ENCODE results near the gene HNRNPAB.
"Not testable (repeated sequence)": the region's sequence is repeated elsewhere in the genome, so short reads cannot be mapped to it uniquely, and the experiment has no call there.

Gene HNRNPAB

GRCh38 chr5:178253632-178254031 lies 49.3 kb downstream of the HNRNPAB start:
- not testable (repeated sequence) for H3K9ac ChIP-seq (ENCODE audit: low read length); H3K27ac ChIP-seq (ENCODE audit: low read depth, low read length); H3K36me3 ChIP-seq (ENCODE audit: insufficient read depth, low read length); H3K4me1 ChIP-seq (ENCODE audit: insufficient read depth, low read length); H3K4me3 ChIP-seq (ENCODE audit: low read depth in 1 of 2, low read length in 2 of 2); H3K9me3 ChIP-seq (ENCODE audit: low read length); H3K27me3 ChIP-seq (ENCODE audit: control insufficient read depth in 1 of 2, insufficient read depth in 2 of 2, low read length in 2 of 2)

GRCh38 chr5:178256746-178257145 lies 52.4 kb downstream of the HNRNPAB start:
- H3K27ac ChIP-seq (ENCODE audit: low read depth, low read length): no peak overlapping the region
- H3K4me3 ChIP-seq (ENCODE audit: low read depth in 1 of 2, low read length in 2 of 2): no peak overlapping the region
- H3K36me3 ChIP-seq (ENCODE audit: insufficient read depth, low read length): no peaks in the 10 kb centered on the region
- no peaks in the 10 kb centered on the region for H3K4me1 ChIP-seq (ENCODE audit: insufficient read depth, low read length)
- no peaks in the 10 kb centered on the region for H3K27me3 ChIP-seq (ENCODE audit: control insufficient read depth in 1 of 2, insufficient read depth in 2 of 2, low read length in 2 of 2)
- no peaks in the 10 kb centered on the region for H3K9me3 ChIP-seq (ENCODE audit: low read length)
- no peak overlapping the region for H3K9ac ChIP-seq (ENCODE audit: low read length)

GRCh38 chr5:178257650-178258049 lies 53.3 kb downstream of the HNRNPAB start:
- H3K9ac ChIP-seq (ENCODE audit: low read length): no peak overlapping the region
- H3K4me3 ChIP-seq (ENCODE audit: low read depth in 1 of 2, low read length in 2 of 2): no peak overlapping the region
- H3K27ac ChIP-seq (ENCODE audit: low read depth, low read length): no peak overlapping the region
- no peaks in the 10 kb centered on the region for H3K27me3 ChIP-seq (ENCODE audit: control insufficient read depth in 1 of 2, insufficient read depth in 2 of 2, low read length in 2 of 2)
- H3K9me3 ChIP-seq (ENCODE audit: low read length): no peaks in the 10 kb centered on the region
- no peaks in the 10 kb centered on the region for H3K4me1 ChIP-seq (ENCODE audit: insufficient read depth, low read length)
- no peaks in the 10 kb centered on the region for H3K36me3 ChIP-seq (ENCODE audit: insufficient read depth, low read length)

GRCh38 chr5:178259623-178260536 lies 55.5 kb downstream of the HNRNPAB start:
- no peak overlapping the region for H3K4me3 ChIP-seq (ENCODE audit: low read depth in 1 of 2, low read length in 2 of 2)
- H3K36me3 ChIP-seq (ENCODE audit: insufficient read depth, low read length): no peaks in the 10 kb centered on the region
- no peak overlapping the region for H3K27ac ChIP-seq (ENCODE audit: low read depth, low read length)
- no peaks in the 10 kb centered on the region for H3K4me1 ChIP-seq (ENCODE audit: insufficient read depth, low read length)
- H3K9me3 ChIP-seq (ENCODE audit: low read length): no peaks in the 10 kb centered on the region
- H3K27me3 ChIP-seq (ENCODE audit: control insufficient read depth in 1 of 2, insufficient read depth in 2 of 2, low read length in 2 of 2): no peaks in the 10 kb centered on the region
- H3K9ac ChIP-seq (ENCODE audit: low read length): no peak overlapping the region
